Measurements from ENCODE around the gene ST6GALNAC6. TPM values are rescaled to one million over a fixed set of nuclear protein-coding genes. Genes with fewer than 3 reads are reported as not detected.
"Not testable (repeated sequence)": the region's sequence is repeated elsewhere in the genome, so short reads cannot be mapped to it uniquely, and the experiment has no call there.

ST6GALNAC6 gene
- polyA plus RNA-seq, 5 donors = 37.8 to 62.9 (median 47.2) TPM

DNA sequence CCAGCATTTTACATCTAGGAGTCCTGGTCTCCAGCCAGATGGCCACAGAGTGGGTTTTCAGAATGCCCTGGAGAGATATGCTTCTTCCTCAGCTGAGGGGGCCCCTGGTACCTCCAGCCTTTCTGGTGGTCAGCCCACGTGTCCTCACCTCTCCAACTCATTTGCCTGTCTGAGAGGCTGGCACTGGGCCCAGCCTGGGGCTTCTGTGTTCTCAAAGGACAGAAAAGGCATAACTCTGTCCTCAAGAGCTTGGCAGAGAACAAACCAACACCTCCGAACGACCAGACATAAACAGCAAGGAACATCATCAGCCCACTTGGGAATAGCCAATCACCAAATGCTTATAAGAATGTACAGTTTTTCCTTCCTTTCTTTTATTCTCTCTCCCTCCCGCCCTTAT lies 62.1 kb downstream of the ST6GALNAC6 start:
- DNase-seq = no peak

DNA sequence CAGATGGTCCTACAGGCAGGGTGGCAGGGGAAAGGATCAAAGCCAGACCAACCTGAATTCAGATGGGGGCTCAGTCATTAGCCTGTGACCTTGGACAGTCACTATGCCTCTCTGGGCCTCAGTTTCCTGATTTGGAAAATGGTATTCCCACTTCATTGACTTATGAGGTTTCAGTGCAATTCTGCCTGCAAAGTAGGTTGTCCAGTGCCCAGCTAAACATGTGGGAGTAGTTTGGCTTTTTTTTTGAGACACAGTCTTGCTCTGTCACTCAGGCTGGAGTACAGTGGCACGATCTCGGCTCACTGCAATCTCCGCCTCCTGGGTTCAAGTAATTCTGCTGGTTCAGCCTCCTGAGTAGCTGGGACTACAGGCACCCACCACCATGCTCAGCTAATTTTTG lies 62.8 kb downstream of the ST6GALNAC6 start:
- DNase-seq = not testable (repeated sequence)

DNA sequence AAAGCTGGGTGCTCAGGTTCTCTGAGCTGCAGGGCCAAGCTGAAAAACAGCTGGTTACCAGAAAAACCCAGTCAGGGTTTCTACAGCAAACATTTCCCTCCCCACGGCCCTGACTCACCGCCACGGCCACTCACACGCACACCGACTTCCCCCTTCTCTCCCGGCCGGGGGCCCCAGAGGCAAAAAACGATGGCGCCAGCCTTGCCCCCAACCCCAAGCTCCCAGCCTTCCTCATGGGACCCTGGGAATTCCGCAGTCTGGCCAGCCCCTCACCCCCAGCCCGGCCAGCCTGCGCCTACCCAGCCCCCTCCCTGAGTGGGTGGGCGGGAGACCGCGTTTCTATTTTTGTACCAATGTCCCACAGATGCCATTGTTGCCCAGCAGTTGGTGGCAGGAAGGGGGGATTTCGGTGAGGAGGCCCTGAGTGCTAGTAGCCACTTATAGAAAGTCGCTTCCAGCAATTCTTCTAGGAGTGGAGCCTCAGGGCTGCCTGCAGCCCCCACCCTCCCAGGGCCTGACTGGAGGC lies 63.3 kb downstream of the ST6GALNAC6 start:
- no peak for DNase-seq

Other genes starting within 250 kb of the ST6GALNAC6 start
- 10 to 100 TPM in 2 of 5 donors, 1 to 10 TPM in 3; 2.6 to 13.3 (median 9.7) TPM for gene CFAP157, start 192.6 kb downstream of the ST6GALNAC6 start, polyA plus RNA-seq (ENCODE audit: insufficient read depth in 1 of 5, insufficient read length in 5 of 5, low replicate concordance in 1 of 5)
- 10 to 100 TPM in 1 of 5 donors, 1 to 10 TPM in 4; 4.0 to 11.5 (median 5.6) TPM for gene PTRH1, start 183.9 kb downstream of the ST6GALNAC6 start, polyA plus RNA-seq (ENCODE audit: insufficient read depth in 1 of 5, insufficient read length in 5 of 5, low replicate concordance in 1 of 5)
- 1 to 10 TPM in 2 of 5 donors, under 1 TPM in 3; 0.50 to 1.4 (median 0.82) TPM for gene TTC16, start 183.5 kb downstream of the ST6GALNAC6 start, polyA plus RNA-seq (ENCODE audit: insufficient read depth in 1 of 5, insufficient read length in 5 of 5, low replicate concordance in 1 of 5)
- 10 to 100 TPM; 11.1 to 17.7 (median 12.2) TPM for gene TOR2A, start 164.3 kb downstream of the ST6GALNAC6 start, polyA plus RNA-seq (ENCODE audit: insufficient read depth in 1 of 5, insufficient read length in 5 of 5, low replicate concordance in 1 of 5)
- 10 to 100 TPM; 22.1 to 41.9 (median 27.5) TPM for gene SH2D3C, start 120.9 kb downstream of the ST6GALNAC6 start, polyA plus RNA-seq (ENCODE audit: insufficient read depth in 1 of 5, insufficient read length in 5 of 5, low replicate concordance in 1 of 5)
- gene CDK9, start 113.6 kb downstream of the ST6GALNAC6 start, polyA plus RNA-seq (ENCODE audit: insufficient read depth in 1 of 5, insufficient read length in 5 of 5, low replicate concordance in 1 of 5) = 10 to 100 TPM; 47.8 to 70.4 (median 62.3) TPM
- 10 to 100 TPM; 32.2 to 58.3 (median 44.3) TPM for gene FPGS, start 96.7 kb downstream of the ST6GALNAC6 start, polyA plus RNA-seq (ENCODE audit: insufficient read depth in 1 of 5, insufficient read length in 5 of 5, low replicate concordance in 1 of 5)
- gene ENG, start 44.9 kb downstream of the ST6GALNAC6 start, polyA plus RNA-seq (ENCODE audit: insufficient read depth in 1 of 5, insufficient read length in 5 of 5, low replicate concordance in 1 of 5) = 100 to 1,000 TPM in 2 of 5 donors, 10 to 100 TPM in 3; 61.2 to 124 (median 74.6) TPM
- gene AK1, start 21.9 kb downstream of the ST6GALNAC6 start, polyA plus RNA-seq (ENCODE audit: insufficient read depth in 1 of 5, insufficient read length in 5 of 5, low replicate concordance in 1 of 5) = 100 to 1,000 TPM in 1 of 5 donors, 10 to 100 TPM in 4; 40.3 to 158 (median 59.3) TPM
- 10 to 100 TPM; 16.4 to 40.5 (median 25.1) TPM for gene ST6GALNAC4, start 17.4 kb upstream of the ST6GALNAC6 start, polyA plus RNA-seq (ENCODE audit: insufficient read depth in 1 of 5, insufficient read length in 5 of 5, low replicate concordance in 1 of 5)
- gene PIP5KL1, start 31.2 kb upstream of the ST6GALNAC6 start, polyA plus RNA-seq (ENCODE audit: insufficient read depth in 1 of 5, insufficient read length in 5 of 5, low replicate concordance in 1 of 5) = 1 to 10 TPM; 2.6 to 5.9 (median 3.4) TPM
- gene DPM2, start 38.3 kb upstream of the ST6GALNAC6 start, polyA plus RNA-seq (ENCODE audit: insufficient read depth in 1 of 5, insufficient read length in 5 of 5, low replicate concordance in 1 of 5) = 10 to 100 TPM; 31.8 to 43.4 (median 36.9) TPM
- gene EEIG1, start 81.4 kb upstream of the ST6GALNAC6 start, polyA plus RNA-seq (ENCODE audit: insufficient read depth in 1 of 5, insufficient read length in 5 of 5, low replicate concordance in 1 of 5) = 10 to 100 TPM; 24.7 to 44.2 (median 39.1) TPM
- gene NAIF1, start 167.7 kb upstream of the ST6GALNAC6 start, polyA plus RNA-seq (ENCODE audit: insufficient read depth in 1 of 5, insufficient read length in 5 of 5, low replicate concordance in 1 of 5) = 10 to 100 TPM in 2 of 5 donors, 1 to 10 TPM in 3; 8.0 to 12.6 (median 8.9) TPM
- gene SLC25A25, start 168.6 kb upstream of the ST6GALNAC6 start, polyA plus RNA-seq (ENCODE audit: insufficient read depth in 1 of 5, insufficient read length in 5 of 5, low replicate concordance in 1 of 5) = 10 to 100 TPM; 12.8 to 16.1 (median 13.1) TPM
- 10 to 100 TPM; 25.9 to 50.8 (median 31.5) TPM for gene PTGES2, start 228.1 kb upstream of the ST6GALNAC6 start, polyA plus RNA-seq (ENCODE audit: insufficient read depth in 1 of 5, insufficient read length in 5 of 5, low replicate concordance in 1 of 5)
- gene LCN2, start 249.8 kb upstream of the ST6GALNAC6 start, polyA plus RNA-seq (ENCODE audit: insufficient read depth in 1 of 5, insufficient read length in 5 of 5, low replicate concordance in 1 of 5) = 1 to 10 TPM; 1.2 to 1.9 (median 1.5) TPM

All from right lung (tissue), 5 donors.